Colonic mucosa (tissue), 4 donors: ENCODE results near the gene SMG1. TPM values are rescaled to one million over a fixed set of nuclear protein-coding genes. Genes with fewer than 3 reads are reported as not detected.
"Not testable (repeated sequence)": the region's sequence is repeated elsewhere in the genome, so short reads cannot be mapped to it uniquely, and the experiment has no call there.

Experiments
- DNase-seq: peaks from one replicate; pipeline ENCODE4 v3.0.0-alpha.2; 2020
- H3K27ac ChIP-seq: fragments of 200-600 bp; one replicate; pipeline ENCODE4 v1.8.0; 2021
- H3K27me3 ChIP-seq: fragments of 200-600 bp; one replicate; pipeline ENCODE4 v1.8.0; 2021
- H3K36me3 ChIP-seq: fragments of 200-600 bp; one replicate; pipeline ENCODE4 v1.8.0; 2021
- H3K4me1 ChIP-seq: fragments of 200-600 bp; one replicate; pipeline ENCODE4 v1.8.0; 2021; ENCODE audit warnings: mild to moderate bottlenecking
- H3K4me3 ChIP-seq: fragments of 200-600 bp; one replicate; pipeline ENCODE4 v1.8.0; 2021
- H3K9ac ChIP-seq, 2 donors: one replicate each; pipeline ENCODE4 v1.7.0; 2013; ENCODE audit warnings: control low read depth in 2 of 2, low read depth in 2 of 2, low read length in 2 of 2
- H3K9me3 ChIP-seq: fragments of 200-600 bp; one replicate; pipeline ENCODE4 v1.8.0; 2021
- intact Hi-C: fragments of 100-400 bp; cut with DNase I; formaldehyde crosslinking; loops from one replicate; pipeline ENCODE4 v1.14.1; 2022
- total RNA-seq, 2 donors: library from RNA; stranded (reverse); fragmentation: NEBNext Ultra II Directional in 1 of 2; extraction: Animal tissue kit (Norgen Biotek cat#: 25700) in 1 of 2; gene quantifications; one replicate each; pipeline ENCODE4 v1.2.1, GENCODE V29; 2021
- TF ChIP-seq, protein P1 (sequence below): fragments of 200-600 bp; IDR thresholded peaks from one replicate; pipeline ENCODE4 v1.8.0; 2022; ENCODE audit warnings: antibody characterized with exemption, mild to moderate bottlenecking
- donor health status: healthy.
- donor health status: DM: no; HTN: no; CAD: no.
- donor health status: DM: no; HTN: no; CAD: no.

Gene SMG1
- total RNA-seq, result 10 to 100 TPM; 73.6 to 83.3 TPM

DNA sequence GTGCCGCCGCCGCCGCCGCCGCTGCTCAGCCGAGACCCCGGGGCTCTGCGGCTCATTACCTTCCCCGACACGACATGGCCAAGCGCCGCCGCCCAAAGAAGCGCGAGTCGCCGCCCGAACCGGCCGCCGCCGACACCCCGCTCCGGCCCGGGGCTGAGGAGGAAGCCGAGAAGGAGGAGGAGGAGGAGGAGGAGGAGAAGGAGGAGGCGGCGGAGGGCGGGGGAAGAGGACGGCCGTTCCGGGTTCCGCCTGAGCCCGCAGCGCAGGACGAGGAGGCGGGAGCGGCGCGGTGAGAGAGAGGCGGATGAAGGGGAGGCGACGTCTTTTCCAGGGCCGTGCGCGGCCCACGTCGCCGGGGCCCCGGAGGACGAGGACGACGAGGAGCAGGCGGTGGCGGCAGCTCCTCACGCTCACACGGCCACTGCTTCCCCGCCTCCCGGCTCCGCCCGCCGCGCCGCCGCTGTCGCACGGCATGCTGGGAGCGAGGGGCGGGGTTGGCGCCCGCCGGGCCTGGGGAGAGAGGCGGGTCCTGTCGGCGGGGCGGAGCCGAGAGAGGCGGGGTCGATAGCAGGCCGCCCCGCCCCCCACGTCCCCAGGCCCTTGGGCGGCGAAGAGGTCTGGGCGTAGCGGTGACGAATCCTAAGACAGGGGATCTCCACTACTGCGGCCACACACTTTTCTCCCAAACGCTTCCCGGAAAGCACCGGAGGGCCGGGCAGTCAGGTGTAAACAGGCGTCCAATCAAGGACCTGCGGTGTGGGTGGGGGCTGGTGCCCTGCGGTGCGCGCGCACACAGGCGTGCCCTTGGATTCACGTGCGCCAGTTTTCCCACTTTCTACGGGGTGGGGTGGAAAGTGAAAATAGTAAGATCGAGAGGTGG, at the start of gene SMG1:
SMG1 (minus strand) TSS at position 423 of the 880 bp plus-strand sequence; CDS start at position 56, 367 bp downstream.
- H3K9me3 ChIP-seq, intact Hi-C loops: not testable (repeated sequence)

DNA sequence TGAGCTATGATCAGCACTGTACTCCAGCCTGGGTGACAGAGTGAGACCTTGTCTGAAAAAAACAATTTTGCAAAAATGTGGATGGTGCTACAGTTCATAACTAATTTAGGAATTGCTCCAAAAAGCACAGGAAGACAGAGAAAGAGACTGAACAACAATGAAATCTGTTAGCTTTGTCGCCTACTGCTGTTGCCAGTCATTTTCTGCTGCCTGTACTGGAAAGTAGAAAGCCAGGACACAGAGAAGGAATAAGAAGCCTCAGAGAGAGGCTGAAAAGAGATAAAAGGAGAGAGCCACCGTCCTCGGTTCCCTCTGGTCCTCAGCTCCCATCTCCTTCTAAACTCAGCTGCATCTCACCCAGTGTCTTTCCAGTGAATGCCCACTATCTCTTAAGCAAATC, 48.9 kb upstream of the SMG1 start:
- intact Hi-C loops, result loop anchor here (10.0 kb wide), 1 partner anchor 90 kb away; no protein-coding TSS in a partner anchor
- no peak overlapping the region for H3K9ac ChIP-seq
- no peak overlapping the region for H3K27ac ChIP-seq
- TF ChIP-seq, protein P1, sequence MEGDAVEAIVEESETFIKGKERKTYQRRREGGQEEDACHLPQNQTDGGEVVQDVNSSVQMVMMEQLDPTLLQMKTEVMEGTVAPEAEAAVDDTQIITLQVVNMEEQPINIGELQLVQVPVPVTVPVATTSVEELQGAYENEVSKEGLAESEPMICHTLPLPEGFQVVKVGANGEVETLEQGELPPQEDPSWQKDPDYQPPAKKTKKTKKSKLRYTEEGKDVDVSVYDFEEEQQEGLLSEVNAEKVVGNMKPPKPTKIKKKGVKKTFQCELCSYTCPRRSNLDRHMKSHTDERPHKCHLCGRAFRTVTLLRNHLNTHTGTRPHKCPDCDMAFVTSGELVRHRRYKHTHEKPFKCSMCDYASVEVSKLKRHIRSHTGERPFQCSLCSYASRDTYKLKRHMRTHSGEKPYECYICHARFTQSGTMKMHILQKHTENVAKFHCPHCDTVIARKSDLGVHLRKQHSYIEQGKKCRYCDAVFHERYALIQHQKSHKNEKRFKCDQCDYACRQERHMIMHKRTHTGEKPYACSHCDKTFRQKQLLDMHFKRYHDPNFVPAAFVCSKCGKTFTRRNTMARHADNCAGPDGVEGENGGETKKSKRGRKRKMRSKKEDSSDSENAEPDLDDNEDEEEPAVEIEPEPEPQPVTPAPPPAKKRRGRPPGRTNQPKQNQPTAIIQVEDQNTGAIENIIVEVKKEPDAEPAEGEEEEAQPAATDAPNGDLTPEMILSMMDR, result no peak
- H3K4me1 ChIP-seq, result no peaks in the 10 kb centered on the region
- H3K9me3 ChIP-seq, result no peaks in the 10 kb centered on the region
- DNase-seq, result no peak
- H3K36me3 ChIP-seq, result no peaks in the 10 kb centered on the region
- H3K4me3 ChIP-seq, result no peak overlapping the region
- H3K27me3 ChIP-seq, result no peaks in the 10 kb centered on the region

More for the DNA sequence above, at the start of gene SMG1:
- DNase-seq, result peak; percentile 96
- Histone ChIP-seq H3K9ac (peak within 1 kb of the TSS; percentile 66 to 81), H3K27ac (peak within 1 kb of the TSS; percentile 94), H3K4me3 (peak within 1 kb of the TSS; percentile 63)
- H3K4me1 ChIP-seq, H3K36me3 ChIP-seq, H3K27me3 ChIP-seq: not testable (repeated sequence)

- intact Hi-C loops, result loop anchor here (10.0 kb wide), 1 partner anchor 85 kb away; no protein-coding TSS in a partner anchor
- no peak overlapping the region for H3K27ac ChIP-seq
Observed at GRCh38 chr16:18969855-18970240, 43.6 kb upstream of the SMG1 start.

DNA sequence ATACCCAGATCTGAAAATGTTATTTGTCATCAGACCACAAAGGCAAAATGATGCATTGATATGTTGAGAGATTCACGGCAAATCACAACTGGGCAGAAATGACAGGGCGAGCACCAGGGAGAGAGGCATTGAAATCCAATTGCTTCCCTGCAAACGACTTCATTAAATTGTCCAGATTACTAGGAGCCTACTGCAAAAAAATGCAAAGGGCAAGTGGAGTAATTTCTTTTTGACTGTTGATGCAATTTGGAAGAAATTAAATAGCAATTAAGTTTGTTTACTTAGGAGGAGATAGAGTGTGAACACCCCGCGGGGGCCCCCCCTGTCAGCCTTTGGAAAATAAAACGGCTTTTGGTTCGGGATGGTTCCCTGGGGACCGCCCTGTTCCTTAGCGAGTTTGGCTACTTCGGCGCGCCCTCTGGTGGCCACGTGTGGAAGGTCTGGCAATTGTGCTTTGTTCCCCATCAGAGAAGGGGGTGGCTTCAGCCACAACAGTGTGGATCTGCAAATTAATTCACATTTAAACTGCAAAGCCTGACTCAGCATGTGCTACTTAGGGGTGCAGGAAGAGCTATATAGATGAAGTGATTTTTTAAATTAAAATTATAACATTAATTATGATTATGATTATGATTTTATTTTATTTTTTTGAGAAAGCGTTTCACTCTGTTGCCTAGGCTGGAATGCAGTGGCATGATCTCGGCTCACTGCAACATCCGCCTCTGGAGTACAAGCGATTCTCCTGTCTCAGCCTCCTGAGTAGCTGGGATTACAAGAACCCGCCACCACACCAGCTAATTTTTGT, 43.0 kb upstream of the SMG1 start:
- Histone ChIP-seq H3K36me3 (no peaks in the 10 kb centered on the region), H3K27me3 (no peaks in the 10 kb centered on the region), H3K4me3 (no peak overlapping the region), H3K4me1 (no peaks in the 10 kb centered on the region), H3K9ac (no peak overlapping the region), H3K27ac (no peak overlapping the region), H3K9me3 (no peaks in the 10 kb centered on the region)
- DNase-seq, result peak; percentile 92
- intact Hi-C loops, result no loop called here
- TF ChIP-seq, protein P1, result peak; percentile 95

More at GRCh38 chr16:18969855-18970240, 43.6 kb upstream of the SMG1 start:
- no peaks in the 10 kb centered on the region for H3K9me3 ChIP-seq
- no peak for DNase-seq
- TF ChIP-seq, protein P1, result no peak
- no peaks in the 10 kb centered on the region for H3K27me3 ChIP-seq
- no peaks in the 10 kb centered on the region for H3K4me1 ChIP-seq
- H3K9ac ChIP-seq, result no peak overlapping the region
- H3K4me3 ChIP-seq, result no peak overlapping the region
- H3K36me3 ChIP-seq, result no peaks in the 10 kb centered on the region

- Histone ChIP-seq H3K9ac (no peak overlapping the region), H3K27ac (no peak overlapping the region), H3K4me1 (no peaks in the 10 kb centered on the region), H3K4me3 (no peak overlapping the region), H3K27me3 (no peaks in the 10 kb centered on the region), H3K36me3 (no peaks in the 10 kb centered on the region), H3K9me3 (no peaks in the 10 kb centered on the region)
- TF ChIP-seq, protein P1, result no peak
- DNase-seq, result no peak
- intact Hi-C loops, result no loop called here
Observed at GRCh38 chr16:18966791-18967190, 40.6 kb upstream of the SMG1 start.
